Psoas muscle (tissue), 8 donors: Measurements from ENCODE around the gene RNF10. TPM values are rescaled to one million over a fixed set of nuclear protein-coding genes. Genes with fewer than 3 reads are reported as not detected.

Source experiments
- ATAC-seq, 4 donors: fragments of 200-7000 bp; cut with Tn5 transposase; one replicate each; pipeline ENCODE4 v1.9.1; 2020; ENCODE audit warnings: moderate library complexity in 3 of 4, mild to moderate bottlenecking in 2 of 4
- DNase-seq, 2 donors: peaks; one replicate each; pipeline ENCODE4 v3.0.0-alpha.2; 2020
- H3K27ac ChIP-seq: fragments of 200-600 bp; one replicate; pipeline ENCODE4 v1.8.0; 2022
- H3K27me3 ChIP-seq, 3 donors: fragments of 200-600 bp in 1 of 3; one replicate each; pipeline versions ENCODE4 v1.6.1 to v1.8.0; 2013 to 2022; ENCODE audit warnings: low read length in 2 of 3, mild to moderate bottlenecking in 2 of 3, moderate library complexity in 1 of 3; ENCODE audit not compliant: insufficient read depth in 3 of 3
- H3K36me3 ChIP-seq, 2 donors: fragments of 200-600 bp in 1 of 2; one replicate each; pipeline versions ENCODE4 v1.6.1 to v1.8.0; 2013 to 2022; ENCODE audit warnings: low read depth in 1 of 2, mild to moderate bottlenecking in 1 of 2, moderate library complexity in 1 of 2; ENCODE audit not compliant: insufficient read depth in 1 of 2
- H3K4me1 ChIP-seq: fragments of 200-600 bp; one replicate; pipeline ENCODE4 v1.8.0; 2022
- H3K4me3 ChIP-seq: fragments of 200-600 bp; one replicate; pipeline ENCODE4 v1.8.0; 2022; ENCODE audit warnings: mild to moderate bottlenecking
- H3K9me3 ChIP-seq: fragments of 200-600 bp; one replicate; pipeline ENCODE4 v1.8.0; 2022
- WGBS, 3 donors: extraction: QIAGEN DNeasy Blood & Tissue Kit; methylation state at CpG; one replicate each; pipeline versions ENCODE4 v1.1.6 to v1.1.7; 2013; 5-methylcytosine and 5-hydroxymethylcytosine counted together
- intact Hi-C, 2 donors: fragments of 100-400 bp; cut with DNase I; formaldehyde crosslinking; loops; one replicate each; pipeline versions ENCODE4 v1.11.0 to v1.14.2; 2022
- polyA plus RNA-seq, 3 donors: library from polyadenylated mRNA; stranded (reverse); fragments of 200-250 nt; gene quantifications; one replicate each; pipeline ENCODE4 v1.2.3, GENCODE V29; 2013
- total RNA-seq, 4 donors: library from RNA; stranded (reverse); fragmentation: NEBNext Ultra II Directional in 2 of 4; extraction: Animal tissue kit (Norgen Biotek cat#: 25700) in 2 of 4; gene quantifications; one replicate each; pipeline versions ENCODE4 v1.2.1 to v1.2.4, GENCODE V29; 2021 to 2023
- TF ChIP-seq, protein P1 (sequence below): fragments of 200-600 bp; IDR thresholded peaks from one replicate; pipeline ENCODE4 v1.8.0; 2022; ENCODE audit warnings: antibody characterized with exemption
- donor health status: healthy with polysubstance abuse.
- donor health status: DM: no; HTN: no; CAD: no; lungs with moderate emphysema.
- donor health status: Bipolar disorder and iron deficiency.
- donor health status: healthy.
- donor health status: DM: yes; HTN: yes; CAD: no.
- donor health status: DM: no; HTN: no; CAD: no.
- donor health status: DM: no; HTN: no; CAD: no.
- donor health status: DM: yes; HTN: yes; CAD: no.

Gene RNF10
- total and polyA plus RNA-seq, 7 donors: 296 to 624 (median 324) TPM

GRCh38 chr12:120580787-120581723, 46.9 kb downstream of the RNF10 start, which contains the start of gene POP5:
Gene POP5, minus strand, starts transcription at chr12:120581402. Its CDS starts 40 bp downstream, at chr12:120581362.
- 0% methylated on average over 55 to 56 of the region's 56 CpGs for WGBS, 3 donors
- Histone ChIP-seq H3K4me1 (peaks cover 13% of the 10 kb centered on the region), H3K27ac (peak within 1 kb of the TSS; percentile 84), H3K27me3 (no peaks in the 10 kb centered on the region), H3K4me3 (peak within 1 kb of the TSS; percentile 88), H3K9me3 (no peaks in the 10 kb centered on the region), H3K36me3 (peaks cover 5 to 44% of the 10 kb centered on the region in 2 donors)
- ATAC-seq (peak; percentile 89 to 94 (median 90)), DNase-seq (peak; percentile 96 to 98)
- TF ChIP-seq, protein P1, sequence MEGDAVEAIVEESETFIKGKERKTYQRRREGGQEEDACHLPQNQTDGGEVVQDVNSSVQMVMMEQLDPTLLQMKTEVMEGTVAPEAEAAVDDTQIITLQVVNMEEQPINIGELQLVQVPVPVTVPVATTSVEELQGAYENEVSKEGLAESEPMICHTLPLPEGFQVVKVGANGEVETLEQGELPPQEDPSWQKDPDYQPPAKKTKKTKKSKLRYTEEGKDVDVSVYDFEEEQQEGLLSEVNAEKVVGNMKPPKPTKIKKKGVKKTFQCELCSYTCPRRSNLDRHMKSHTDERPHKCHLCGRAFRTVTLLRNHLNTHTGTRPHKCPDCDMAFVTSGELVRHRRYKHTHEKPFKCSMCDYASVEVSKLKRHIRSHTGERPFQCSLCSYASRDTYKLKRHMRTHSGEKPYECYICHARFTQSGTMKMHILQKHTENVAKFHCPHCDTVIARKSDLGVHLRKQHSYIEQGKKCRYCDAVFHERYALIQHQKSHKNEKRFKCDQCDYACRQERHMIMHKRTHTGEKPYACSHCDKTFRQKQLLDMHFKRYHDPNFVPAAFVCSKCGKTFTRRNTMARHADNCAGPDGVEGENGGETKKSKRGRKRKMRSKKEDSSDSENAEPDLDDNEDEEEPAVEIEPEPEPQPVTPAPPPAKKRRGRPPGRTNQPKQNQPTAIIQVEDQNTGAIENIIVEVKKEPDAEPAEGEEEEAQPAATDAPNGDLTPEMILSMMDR: no peak
- intact Hi-C loops: loop anchor here (5.0 kb wide), 4 partner anchors 84 to 531 kb away; partner anchors contain the start of genes DYNLL1 (in 1 of the 2) and UNC119B (in 1 of the 2)

DNA sequence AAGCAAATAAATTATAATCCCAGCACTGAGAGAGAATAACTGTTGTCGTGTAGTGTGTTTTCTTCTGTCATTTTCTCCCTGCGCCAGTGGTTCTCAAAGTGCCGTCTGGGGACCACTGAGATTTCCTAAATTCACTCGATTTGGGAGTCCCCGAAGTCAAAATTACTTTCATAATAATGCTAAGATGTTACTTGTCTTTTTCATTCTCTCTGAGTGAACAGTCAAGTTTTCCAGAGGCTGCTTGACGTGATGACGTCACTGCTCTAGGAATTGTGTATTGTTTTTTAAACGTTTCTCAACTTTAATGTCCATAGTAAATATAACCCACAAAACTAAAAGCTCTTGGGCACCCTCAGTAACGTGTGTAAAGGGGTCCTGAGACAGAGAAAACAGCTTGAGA, 47.8 kb downstream of the RNF10 start:
- H3K4me1 ChIP-seq: peaks cover 13% of the 10 kb centered on the region
- H3K27me3 ChIP-seq: no peaks in the 10 kb centered on the region
- intact Hi-C loops: loop anchor here (2.0 to 5.0 kb wide), 5 partner anchors 67 to 530 kb away; partner anchors contain the start of genes DYNLL1 (in 1 of the 2) and UNC119B (in 1 of the 2)
- H3K4me3 ChIP-seq: peak overlapping the region; percentile 88
- no peak overlapping the region for H3K27ac ChIP-seq
- TF ChIP-seq, protein P1: no peak
- ATAC-seq (no peak), DNase-seq (no peak)
- no peaks in the 10 kb centered on the region for H3K9me3 ChIP-seq
- H3K36me3 ChIP-seq: peaks cover 3 to 34% of the 10 kb centered on the region in 2 donors
- WGBS, 3 donors: 38 to 43% (median 40%) methylated on average over 9 of the region's 9 CpGs

DNA sequence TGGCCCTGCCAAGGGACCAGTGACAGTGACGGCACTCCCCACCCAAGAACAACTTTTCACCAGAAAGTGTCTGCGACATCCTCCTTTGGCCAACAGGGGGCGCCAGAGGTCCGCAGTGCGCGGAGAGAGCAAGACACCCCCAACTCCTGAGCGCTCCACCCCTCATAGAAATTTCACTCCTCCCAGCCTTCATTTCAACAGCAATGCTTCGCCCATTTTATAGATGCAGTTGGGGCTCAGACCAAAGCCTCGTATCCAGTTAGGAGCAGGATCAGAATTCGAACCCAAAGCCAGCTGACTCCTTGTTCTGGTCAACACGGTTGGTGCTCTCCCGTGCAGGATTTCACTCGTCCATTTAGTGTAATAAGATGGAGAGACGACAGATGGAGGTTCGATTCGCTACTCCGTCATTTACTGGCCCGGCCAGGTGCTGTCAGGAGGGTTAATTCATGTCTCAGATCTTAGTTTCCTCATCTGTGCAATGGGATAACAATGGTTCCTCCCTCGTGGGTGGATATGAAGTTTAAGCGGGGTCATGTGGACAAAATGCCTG, 49.4 kb downstream of the RNF10 start:
- Histone ChIP-seq H3K4me3 (no peak overlapping the region), H3K4me1 (peaks cover 17% of the 10 kb centered on the region), H3K27me3 (no peaks in the 10 kb centered on the region), H3K27ac (no peak overlapping the region), H3K36me3 (peaks cover 0 to 19% of the 10 kb centered on the region in 2 donors), H3K9me3 (no peaks in the 10 kb centered on the region)
- ATAC-seq: peak; percentile 20 to 62 (median 44)
- TF ChIP-seq, protein P1: peak; percentile 86
- DNase-seq: peak; percentile 78 to 88
- intact Hi-C loops: loop anchor here (1.0 to 5.0 kb wide), 6 partner anchors 65 to 529 kb away; partner anchors contain the start of genes DYNLL1 (in 1 of the 2) and UNC119B (in 1 of the 2)
- 20 to 24% (median 22%) methylated on average over 20 of the region's 20 CpGs for WGBS, 3 donors

- peaks cover 21% of the 10 kb centered on the region for H3K4me1 ChIP-seq
- DNase-seq (peak; percentile 48 to 73), ATAC-seq (peak; percentile 12 to 28 (median 24))
- WGBS, 3 donors: 2 to 4% (median 2%) methylated on average over 45 to 65 of the region's 65 CpGs
- TF ChIP-seq, protein P1: peak; percentile 34
- peaks cover 0 to 9% of the 10 kb centered on the region in 2 donors for H3K36me3 ChIP-seq
- intact Hi-C loops: loop anchor here (5.0 kb wide), 5 partner anchors 87 to 528 kb away; partner anchors contain the start of genes DYNLL1 (in 1 of the 2) and UNC119B (in 1 of the 2)
- peak overlapping the region; percentile 61 for H3K4me3 ChIP-seq
- H3K27me3 ChIP-seq: no peaks in the 10 kb centered on the region
- H3K27ac ChIP-seq: no peak overlapping the region
- H3K9me3 ChIP-seq: no peaks in the 10 kb centered on the region
Observed at GRCh38 chr12:120584343-120585149, 50.4 kb downstream of the RNF10 start.
